Glomerular visceral epithelial cell (primary cell): ENCODE data around the gene PVR.

ENCODE experiments used
- DNase-seq: peaks from one replicate; pipeline ENCODE4 v3.0.0-alpha.2; 2016; ENCODE audit errors: extremely low spot score

The PVR gene

GRCh38 chr19:44643605-44644401 lies at the start of gene PVR:
Gene PVR (plus strand): TSS chr19:44643910. CDS start chr19:44644097, 187 bp downstream.
- peak; percentile 93 for DNase-seq

GRCh38 chr19:44596428-44597130 lies 47.1 kb upstream of the PVR start:
- no peak for DNase-seq

- DNase-seq, result no peak
Measured at GRCh38 chr19:44597131-44597491, 46.6 kb upstream of the PVR start.

- no peak for DNase-seq
Measured at GRCh38 chr19:44598355-44598754, 45.4 kb upstream of the PVR start.

- no peak for DNase-seq
Measured at GRCh38 chr19:44598880-44599279, 44.8 kb upstream of the PVR start.

GRCh38 chr19:44600466-44600865 lies 43.2 kb upstream of the PVR start:
- no peak for DNase-seq

GRCh38 chr19:44602081-44602480 lies 41.6 kb upstream of the PVR start:
- DNase-seq, result no peak

GRCh38 chr19:44603201-44603945 lies 40.3 kb upstream of the PVR start:
- DNase-seq, result no peak

GRCh38 chr19:44604241-44604640 lies 39.5 kb upstream of the PVR start:
- DNase-seq, result no peak

- DNase-seq, result no peak
Measured at GRCh38 chr19:44605547-44605946, 38.2 kb upstream of the PVR start.

GRCh38 chr19:44607049-44607448 lies 36.7 kb upstream of the PVR start:
- DNase-seq, result no peak

- no peak for DNase-seq
Measured at GRCh38 chr19:44607917-44608316, 35.8 kb upstream of the PVR start.

- DNase-seq, result no peak
Measured at GRCh38 chr19:44608391-44608821, 35.3 kb upstream of the PVR start.

- no peak for DNase-seq
Measured at GRCh38 chr19:44609219-44609618, 34.5 kb upstream of the PVR start.

- DNase-seq, result peak; percentile 38
Measured at GRCh38 chr19:44610497-44610896, 33.2 kb upstream of the PVR start.

- DNase-seq, result no peak
Measured at GRCh38 chr19:44611812-44612295, 31.9 kb upstream of the PVR start.

GRCh38 chr19:44613295-44614178 lies 30.2 kb upstream of the PVR start, which contains the start of gene IGSF23:
Gene IGSF23 (plus strand): TSS chr19:44613563. CDS start chr19:44613646, 83 bp downstream.
- no peak for DNase-seq

- DNase-seq, result no peak
Measured at GRCh38 chr19:44614313-44614712, 29.4 kb upstream of the PVR start.

GRCh38 chr19:44615863-44616247 lies 27.9 kb upstream of the PVR start:
- no peak for DNase-seq

- peak; percentile 66 for DNase-seq
Measured at GRCh38 chr19:44617110-44617880, 26.4 kb upstream of the PVR start.
